GM10266 (cell line): ENCODE results near the gene CDC45.

ENCODE experiments used
- DNase-seq: peaks from one replicate; pipeline ENCODE4 v3.0.0; 2012; ENCODE audit errors: extremely low spot score
- TF ChIP-seq, protein P1 (sequence below): IDR thresholded peaks from 2 replicates; pipeline ENCODE4 v1.5.1; 2012; ENCODE audit warnings: mild to moderate bottlenecking, low read depth; ENCODE audit not compliant: control insufficient read depth, insufficient read depth; ENCODE audit errors: missing control alignments

The CDC45 gene

DNA sequence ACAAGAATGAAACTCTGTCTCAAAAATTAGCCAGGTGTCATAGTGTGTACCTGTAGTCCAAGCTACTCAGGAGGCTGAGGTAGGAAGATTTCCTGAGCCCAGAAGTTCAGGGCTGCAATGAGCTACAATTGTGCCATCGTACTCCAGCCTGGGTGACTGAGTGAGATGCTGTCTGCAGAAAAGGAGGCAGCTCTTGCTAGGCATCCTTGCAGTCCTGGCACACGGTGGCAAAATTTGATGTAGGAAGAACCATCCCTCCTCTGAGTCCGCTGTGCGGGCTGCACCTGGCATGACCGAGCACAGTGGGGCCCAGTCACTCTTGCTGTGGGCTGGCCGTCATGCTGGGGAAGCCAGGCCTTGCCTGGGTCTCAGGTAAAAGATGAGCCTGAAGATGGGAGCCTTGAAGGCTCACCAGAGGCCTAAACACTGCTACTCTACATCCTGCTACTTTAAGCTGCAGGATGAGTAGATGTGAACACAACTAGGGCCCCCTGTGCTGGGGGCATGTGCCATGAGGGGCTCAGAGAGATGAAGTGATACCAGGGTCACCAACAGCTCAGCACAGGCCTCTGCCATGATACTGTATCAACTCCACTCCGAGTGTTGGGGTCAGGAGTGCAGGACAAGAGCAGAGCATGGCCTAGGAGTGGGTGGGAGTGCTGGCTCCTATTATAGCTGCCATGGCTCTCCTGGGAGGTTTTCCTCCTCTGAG lies 18.6 kb downstream of the CDC45 start:
- DNase-seq = no peak
- TF ChIP-seq, protein P1, sequence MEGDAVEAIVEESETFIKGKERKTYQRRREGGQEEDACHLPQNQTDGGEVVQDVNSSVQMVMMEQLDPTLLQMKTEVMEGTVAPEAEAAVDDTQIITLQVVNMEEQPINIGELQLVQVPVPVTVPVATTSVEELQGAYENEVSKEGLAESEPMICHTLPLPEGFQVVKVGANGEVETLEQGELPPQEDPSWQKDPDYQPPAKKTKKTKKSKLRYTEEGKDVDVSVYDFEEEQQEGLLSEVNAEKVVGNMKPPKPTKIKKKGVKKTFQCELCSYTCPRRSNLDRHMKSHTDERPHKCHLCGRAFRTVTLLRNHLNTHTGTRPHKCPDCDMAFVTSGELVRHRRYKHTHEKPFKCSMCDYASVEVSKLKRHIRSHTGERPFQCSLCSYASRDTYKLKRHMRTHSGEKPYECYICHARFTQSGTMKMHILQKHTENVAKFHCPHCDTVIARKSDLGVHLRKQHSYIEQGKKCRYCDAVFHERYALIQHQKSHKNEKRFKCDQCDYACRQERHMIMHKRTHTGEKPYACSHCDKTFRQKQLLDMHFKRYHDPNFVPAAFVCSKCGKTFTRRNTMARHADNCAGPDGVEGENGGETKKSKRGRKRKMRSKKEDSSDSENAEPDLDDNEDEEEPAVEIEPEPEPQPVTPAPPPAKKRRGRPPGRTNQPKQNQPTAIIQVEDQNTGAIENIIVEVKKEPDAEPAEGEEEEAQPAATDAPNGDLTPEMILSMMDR = no peak

- TF ChIP-seq, protein P1 = no peak
- no peak for DNase-seq
Observed at GRCh38 chr22:19498866-19499190, 19.1 kb downstream of the CDC45 start.

- DNase-seq = no peak
- TF ChIP-seq, protein P1 = no peak
Observed at GRCh38 chr22:19499236-19499879, 19.6 kb downstream of the CDC45 start.

GRCh38 chr22:19499880-19500242 lies 20.1 kb downstream of the CDC45 start:
- no peak for DNase-seq

GRCh38 chr22:19501897-19502447 lies 22.3 kb downstream of the CDC45 start:
- DNase-seq = no peak
- TF ChIP-seq, protein P1 = no peak

More at GRCh38 chr22:19499880-19500242, 20.1 kb downstream of the CDC45 start:
- TF ChIP-seq, protein P1 = no peak

DNA sequence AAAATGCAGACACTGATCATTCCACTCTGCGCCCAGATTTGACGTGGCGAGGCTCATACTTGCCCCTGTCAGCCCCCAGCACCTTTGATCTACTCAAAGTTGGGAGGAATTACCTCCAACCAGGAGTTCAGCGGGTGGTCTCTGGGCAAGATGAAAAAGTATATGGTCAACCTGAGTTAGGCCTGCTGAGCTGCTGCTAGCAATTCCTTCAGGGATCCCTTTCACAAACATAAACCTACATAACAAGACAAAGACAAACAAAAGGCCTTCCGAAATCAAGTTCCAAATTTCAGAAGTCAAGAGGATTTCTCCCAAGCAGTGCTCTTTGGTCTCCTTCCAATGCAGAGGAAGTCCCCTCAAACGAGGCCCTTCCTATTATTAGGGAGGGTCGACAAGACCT lies 23.6 kb downstream of the CDC45 start:
- DNase-seq = no peak
- TF ChIP-seq, protein P1 = no peak

- TF ChIP-seq, protein P1 = no peak
- DNase-seq = no peak
Observed at GRCh38 chr22:19503869-19504268, 24.1 kb downstream of the CDC45 start.
